ENCODE data around the gene PLXNC1. TPM values are rescaled to one million over a fixed set of nuclear protein-coding genes. Genes with fewer than 3 reads are reported as not detected.

The PLXNC1 gene
- total and polyA plus RNA-seq, 2 of the 8 experiments (the other 6 are each of a cell fraction or from before 2014, with no cell fraction given), result 0.83 to 2.0 TPM

- TF ChIP-seq CHD7 (IDR thresholded peaks at IDR 0.05; ENCODE audit: insufficient replicate concordance, low read length) (no peak), MAX (IDR thresholded peaks at IDR 0.05) (no peak), CEBPB (IDR thresholded peaks at IDR 0.05; ENCODE audit: low read depth, low read length) (no peak), RBBP5 (IDR thresholded peaks at IDR 0.05; ENCODE audit: borderline replicate concordance, low read depth, low read length) (no peak), ATF3 (IDR thresholded peaks at IDR 0.05; ENCODE audit: insufficient read depth, low read depth, low read length) (no peak), SIRT6 (IDR thresholded peaks at IDR 0.05; ENCODE audit: low read length) (no peak), KDM1A (IDR thresholded peaks at IDR 0.05; ENCODE audit: borderline replicate concordance, low read length) (no peak), ASH2L (IDR thresholded peaks at IDR 0.05; ENCODE audit: low read length) (no peak), RFX5 (IDR thresholded peaks at IDR 0.05; ENCODE audit: borderline replicate concordance, low read depth, low read length) (no peak), TBP (IDR thresholded peaks at IDR 0.05; ENCODE audit: low read depth, low read length) (no peak)
These were observed 35.5 kb downstream of the PLXNC1 start (continued) for GRCh38 chr12:94183708-94184379.
